ENCODE results near the gene STX11.

The STX11 gene

GRCh38 chr6:144156991-144157390 lies 6.7 kb downstream of the STX11 start:
- H3K9me2 ChIP-seq (replicated peaks; ENCODE audit: control insufficient read depth, low read length): no peaks in the 10 kb centered on the region
- no peaks in the 10 kb centered on the region for H3K79me2 ChIP-seq (ENCODE audit: control insufficient read depth, low read length)
- no peak overlapping the region for H3K27ac ChIP-seq (ENCODE audit: low read depth, low read length)
- no peaks in the 10 kb centered on the region for H3K9me3 ChIP-seq (ENCODE audit: control insufficient read depth, insufficient read depth, low read length)
- TF ChIP-seq EZH2phosphoT487 (IDR thresholded peaks at IDR 0.05; ENCODE audit: borderline replicate concordance, low read length) (no peak), CTCF (IDR thresholded peaks at IDR 0.05; ENCODE audit: low read depth, low read length, poor library complexity, severe bottlenecking) (no peak)
- H3K4me1 ChIP-seq (ENCODE audit: control insufficient read depth, low read length): no peaks in the 10 kb centered on the region
- H3K4me2 ChIP-seq (ENCODE audit: low read length): no peak overlapping the region
- peaks cover 23% of the 10 kb centered on the region for H3K27me3 ChIP-seq (ENCODE audit: control insufficient read depth, low read length)
- H3K36me3 ChIP-seq (ENCODE audit: control insufficient read depth, low read length): no peaks in the 10 kb centered on the region
- no peaks in the 10 kb centered on the region for H4K20me1 ChIP-seq (ENCODE audit: control insufficient read depth, insufficient read depth, low read depth, low read length)
- H3F3A ChIP-seq (ENCODE audit: control insufficient read depth, insufficient read depth): no peaks in the 10 kb centered on the region
- H3K4me3 ChIP-seq (ENCODE audit: low read length): no peak overlapping the region

GRCh38 chr6:144158133-144158532 lies 7.8 kb downstream of the STX11 start:
- TF ChIP-seq EZH2phosphoT487 (IDR thresholded peaks at IDR 0.05; ENCODE audit: borderline replicate concordance, low read length) (no peak), CTCF (IDR thresholded peaks at IDR 0.05; ENCODE audit: low read depth, low read length, poor library complexity, severe bottlenecking) (no peak)
- Histone ChIP-seq H3K27ac (ENCODE audit: low read depth, low read length) (no peak overlapping the region), H3K9me2 (replicated peaks; ENCODE audit: control insufficient read depth, low read length) (no peaks in the 10 kb centered on the region), H3K79me2 (ENCODE audit: control insufficient read depth, low read length) (no peaks in the 10 kb centered on the region), H4K20me1 (ENCODE audit: control insufficient read depth, insufficient read depth, low read depth, low read length) (no peaks in the 10 kb centered on the region), H3K4me3 (ENCODE audit: low read length) (no peak overlapping the region), H3K9me3 (ENCODE audit: control insufficient read depth, insufficient read depth, low read length) (no peaks in the 10 kb centered on the region), H3K4me2 (ENCODE audit: low read length) (no peak overlapping the region), H3K4me1 (ENCODE audit: control insufficient read depth, low read length) (no peaks in the 10 kb centered on the region), H3K27me3 (ENCODE audit: control insufficient read depth, low read length) (peaks cover 12% of the 10 kb centered on the region), H3K36me3 (ENCODE audit: control insufficient read depth, low read length) (no peaks in the 10 kb centered on the region), H3F3A (ENCODE audit: control insufficient read depth, insufficient read depth) (no peaks in the 10 kb centered on the region)

GRCh38 chr6:144159223-144159622 lies 8.9 kb downstream of the STX11 start:
- TF ChIP-seq CTCF (IDR thresholded peaks at IDR 0.05; ENCODE audit: low read depth, low read length, poor library complexity, severe bottlenecking): no peak
- no peak for TF ChIP-seq EZH2phosphoT487 (IDR thresholded peaks at IDR 0.05; ENCODE audit: borderline replicate concordance, low read length)
- peaks cover 8% of the 10 kb centered on the region for H3K27me3 ChIP-seq (ENCODE audit: control insufficient read depth, low read length)
- H3K79me2 ChIP-seq (ENCODE audit: control insufficient read depth, low read length): no peaks in the 10 kb centered on the region
- no peaks in the 10 kb centered on the region for H3K36me3 ChIP-seq (ENCODE audit: control insufficient read depth, low read length)
- H3F3A ChIP-seq (ENCODE audit: control insufficient read depth, insufficient read depth): no peaks in the 10 kb centered on the region
- no peak overlapping the region for H3K4me2 ChIP-seq (ENCODE audit: low read length)
- no peaks in the 10 kb centered on the region for H3K9me3 ChIP-seq (ENCODE audit: control insufficient read depth, insufficient read depth, low read length)
- H3K9me2 ChIP-seq (replicated peaks; ENCODE audit: control insufficient read depth, low read length): no peaks in the 10 kb centered on the region
- no peak overlapping the region for H3K4me3 ChIP-seq (ENCODE audit: low read length)
- H3K27ac ChIP-seq (ENCODE audit: low read depth, low read length): no peak overlapping the region
- H3K4me1 ChIP-seq (ENCODE audit: control insufficient read depth, low read length): no peaks in the 10 kb centered on the region
- no peaks in the 10 kb centered on the region for H4K20me1 ChIP-seq (ENCODE audit: control insufficient read depth, insufficient read depth, low read depth, low read length)

GRCh38 chr6:144159742-144160141 lies 9.4 kb downstream of the STX11 start:
- Histone ChIP-seq H3K9me3 (ENCODE audit: control insufficient read depth, insufficient read depth, low read length) (no peaks in the 10 kb centered on the region), H3K79me2 (ENCODE audit: control insufficient read depth, low read length) (no peaks in the 10 kb centered on the region), H4K20me1 (ENCODE audit: control insufficient read depth, insufficient read depth, low read depth, low read length) (no peaks in the 10 kb centered on the region), H3K27ac (ENCODE audit: low read depth, low read length) (no peak overlapping the region), H3K4me2 (ENCODE audit: low read length) (no peak overlapping the region), H3K4me1 (ENCODE audit: control insufficient read depth, low read length) (no peaks in the 10 kb centered on the region), H3K36me3 (ENCODE audit: control insufficient read depth, low read length) (no peaks in the 10 kb centered on the region), H3K4me3 (ENCODE audit: low read length) (no peak overlapping the region), H3K9me2 (replicated peaks; ENCODE audit: control insufficient read depth, low read length) (no peaks in the 10 kb centered on the region), H3F3A (ENCODE audit: control insufficient read depth, insufficient read depth) (no peaks in the 10 kb centered on the region), H3K27me3 (ENCODE audit: control insufficient read depth, low read length) (peaks cover 6% of the 10 kb centered on the region)
- TF ChIP-seq EZH2phosphoT487 (IDR thresholded peaks at IDR 0.05; ENCODE audit: borderline replicate concordance, low read length) (no peak), CTCF (IDR thresholded peaks at IDR 0.05; ENCODE audit: low read depth, low read length, poor library complexity, severe bottlenecking) (no peak)
